ENCODE measurements around the gene ETFDH.
"Not testable (repeated sequence)": the region's sequence is repeated elsewhere in the genome, so short reads cannot be mapped to it uniquely, and the experiment has no call there.

The ETFDH gene

DNA sequence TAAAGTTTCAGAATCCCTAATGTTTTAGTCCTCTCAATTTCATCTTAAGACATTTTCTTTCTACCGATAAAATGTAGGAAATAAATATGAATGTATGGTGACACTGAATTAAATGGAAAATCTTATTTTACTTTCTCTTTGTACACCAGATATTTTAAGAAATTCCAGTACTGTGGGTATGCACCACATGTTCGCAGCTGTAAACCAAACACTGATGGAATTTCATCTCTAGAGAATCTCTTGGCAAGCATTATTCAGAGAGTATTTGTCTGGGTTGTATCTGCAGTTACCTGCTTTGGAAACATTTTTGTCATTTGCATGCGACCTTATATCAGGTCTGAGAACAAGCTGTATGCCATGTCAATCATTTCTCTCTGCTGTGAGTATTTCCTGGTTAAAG lies 27.3 kb upstream of the ETFDH start:
- no peak overlapping the region for H3K4me3 ChIP-seq (replicated peaks; ENCODE audit: low read depth, low read length)
- TF ChIP-seq, protein P1, sequence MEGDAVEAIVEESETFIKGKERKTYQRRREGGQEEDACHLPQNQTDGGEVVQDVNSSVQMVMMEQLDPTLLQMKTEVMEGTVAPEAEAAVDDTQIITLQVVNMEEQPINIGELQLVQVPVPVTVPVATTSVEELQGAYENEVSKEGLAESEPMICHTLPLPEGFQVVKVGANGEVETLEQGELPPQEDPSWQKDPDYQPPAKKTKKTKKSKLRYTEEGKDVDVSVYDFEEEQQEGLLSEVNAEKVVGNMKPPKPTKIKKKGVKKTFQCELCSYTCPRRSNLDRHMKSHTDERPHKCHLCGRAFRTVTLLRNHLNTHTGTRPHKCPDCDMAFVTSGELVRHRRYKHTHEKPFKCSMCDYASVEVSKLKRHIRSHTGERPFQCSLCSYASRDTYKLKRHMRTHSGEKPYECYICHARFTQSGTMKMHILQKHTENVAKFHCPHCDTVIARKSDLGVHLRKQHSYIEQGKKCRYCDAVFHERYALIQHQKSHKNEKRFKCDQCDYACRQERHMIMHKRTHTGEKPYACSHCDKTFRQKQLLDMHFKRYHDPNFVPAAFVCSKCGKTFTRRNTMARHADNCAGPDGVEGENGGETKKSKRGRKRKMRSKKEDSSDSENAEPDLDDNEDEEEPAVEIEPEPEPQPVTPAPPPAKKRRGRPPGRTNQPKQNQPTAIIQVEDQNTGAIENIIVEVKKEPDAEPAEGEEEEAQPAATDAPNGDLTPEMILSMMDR (IDR thresholded peaks at IDR 0.05; ENCODE audit: low read depth, low read length, missing control alignments), result no peak
- no peak for DNase-seq (ENCODE audit: extremely low read depth, low read depth)

DNA sequence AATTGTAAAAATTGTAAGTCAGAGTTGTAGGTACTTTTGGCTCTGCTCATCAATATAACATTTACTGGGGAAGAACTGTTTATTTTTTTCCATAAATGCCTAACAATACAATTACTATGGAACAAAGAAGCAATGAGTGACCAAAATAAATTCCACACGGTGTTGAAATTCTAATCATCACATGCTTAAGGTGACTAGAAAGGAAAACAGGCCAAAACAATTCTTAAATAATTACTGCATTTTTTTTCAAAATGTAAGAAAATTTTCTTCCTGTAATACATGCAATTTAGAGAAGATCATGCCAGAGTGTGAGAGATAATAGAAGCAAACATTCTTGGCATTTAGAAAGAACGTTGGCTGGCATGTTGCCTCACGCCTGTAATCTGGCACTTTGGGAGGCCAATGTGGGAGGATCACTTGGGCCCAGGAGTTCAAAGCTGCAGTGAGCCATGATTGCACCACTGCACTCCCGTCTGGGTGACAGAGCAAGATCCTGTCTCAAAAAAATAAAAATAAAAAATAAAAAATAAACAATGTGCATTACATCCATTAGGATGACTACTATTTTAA lies 22.9 kb upstream of the ETFDH start:
- TF ChIP-seq, protein P1 (IDR thresholded peaks at IDR 0.05; ENCODE audit: low read depth, low read length, missing control alignments), result no peak
- no peak overlapping the region for H3K4me3 ChIP-seq (replicated peaks; ENCODE audit: low read depth, low read length)
- DNase-seq (ENCODE audit: extremely low read depth, low read depth), result no peak

DNA sequence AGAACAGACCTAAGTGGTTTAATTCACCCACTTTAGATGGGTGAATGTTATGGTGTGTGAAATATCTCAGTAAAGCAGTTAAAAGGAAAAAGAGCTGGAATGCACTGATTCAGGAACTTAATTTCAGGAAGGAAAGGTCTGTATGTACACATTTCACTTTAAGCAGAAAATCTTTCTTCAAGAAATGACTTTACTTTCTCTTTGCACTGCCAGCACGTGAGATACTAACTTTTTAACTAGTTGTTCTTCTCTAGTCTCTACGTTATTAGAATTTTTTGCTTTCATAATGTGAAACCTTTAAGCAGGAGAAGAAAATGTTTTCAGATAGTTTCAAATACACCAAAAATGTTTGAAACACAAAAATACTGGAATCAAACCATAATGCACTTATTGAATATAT lies 19.2 kb upstream of the ETFDH start:
- TF ChIP-seq, protein P1 (IDR thresholded peaks at IDR 0.05; ENCODE audit: low read depth, low read length, missing control alignments), result no peak
- no peak overlapping the region for H3K4me3 ChIP-seq (replicated peaks; ENCODE audit: low read depth, low read length)
- DNase-seq (ENCODE audit: extremely low read depth, low read depth), result no peak

DNA sequence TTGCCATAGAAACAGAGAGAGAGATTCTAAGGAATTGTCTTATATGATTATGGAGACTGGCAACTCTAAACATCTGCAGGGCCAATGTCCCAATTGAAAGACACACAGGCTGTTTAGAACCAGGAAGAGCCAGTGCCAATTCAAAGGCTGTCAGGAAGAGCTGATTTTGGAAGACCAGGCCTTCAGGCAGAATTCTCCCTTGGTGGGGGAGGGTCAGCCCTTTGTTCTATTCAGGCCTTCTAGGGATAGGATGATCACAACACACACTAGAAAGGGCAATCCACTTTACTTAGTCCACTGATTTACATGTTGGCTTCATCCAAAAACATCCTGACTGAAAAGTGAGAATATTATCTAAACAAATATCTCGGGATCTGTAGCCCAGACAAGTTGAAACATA lies 15.7 kb upstream of the ETFDH start:
- no peak overlapping the region for H3K4me3 ChIP-seq (replicated peaks; ENCODE audit: low read depth, low read length)
- TF ChIP-seq, protein P1 (IDR thresholded peaks at IDR 0.05; ENCODE audit: low read depth, low read length, missing control alignments), result no peak

DNA sequence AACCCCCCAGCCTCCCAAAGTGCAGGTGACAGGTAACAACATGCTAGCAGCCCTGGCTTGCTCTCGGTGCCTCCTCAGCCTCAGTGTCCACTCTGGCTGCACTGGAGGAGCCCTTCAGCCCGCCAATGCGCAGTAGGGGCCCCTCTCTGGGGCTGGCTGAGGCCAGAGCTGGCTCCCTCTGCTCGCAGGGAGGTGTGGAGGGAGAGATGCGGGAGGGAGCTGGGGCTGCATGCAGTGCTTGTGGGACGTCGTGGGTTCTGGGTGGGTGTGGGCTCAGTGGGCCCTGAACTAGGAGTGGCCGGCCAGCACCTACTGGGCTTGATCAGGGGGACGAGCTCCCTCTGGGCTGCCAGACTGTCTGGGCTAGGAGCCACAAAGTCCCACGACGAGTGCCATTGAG lies 14.8 kb upstream of the ETFDH start:
- TF ChIP-seq, protein P1 (IDR thresholded peaks at IDR 0.05; ENCODE audit: low read depth, low read length, missing control alignments), result no peak
- DNase-seq (ENCODE audit: extremely low read depth, low read depth), result no peak
- H3K4me3 ChIP-seq (replicated peaks; ENCODE audit: low read depth, low read length), result no peak overlapping the region

More for the DNA sequence above, 15.7 kb upstream of the ETFDH start:
- DNase-seq (ENCODE audit: extremely low read depth, low read depth), result no peak

DNA sequence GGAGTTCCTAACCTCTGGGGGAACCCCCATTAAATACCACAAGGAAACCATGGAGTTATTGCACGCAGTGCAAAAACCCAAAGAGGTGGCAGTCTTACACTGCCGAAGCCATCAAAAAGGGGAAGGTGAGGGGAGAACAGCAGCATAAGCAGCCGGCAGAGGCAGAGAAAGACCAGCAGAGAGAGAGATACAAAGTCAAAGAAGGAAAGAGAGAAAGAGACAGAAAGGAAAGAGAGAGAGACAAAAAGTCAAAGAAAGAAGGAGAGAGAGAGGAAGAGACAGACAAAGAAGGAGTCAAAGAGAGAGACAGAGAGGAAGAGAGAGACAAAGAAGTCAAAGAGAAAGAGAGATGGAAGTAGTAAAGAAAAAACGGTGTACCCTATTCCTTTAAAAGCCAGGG lies 8.8 kb upstream of the ETFDH start:
- DNase-seq (ENCODE audit: extremely low read depth, low read depth); H3K4me3 ChIP-seq (replicated peaks; ENCODE audit: low read depth, low read length): not testable (repeated sequence)

DNA sequence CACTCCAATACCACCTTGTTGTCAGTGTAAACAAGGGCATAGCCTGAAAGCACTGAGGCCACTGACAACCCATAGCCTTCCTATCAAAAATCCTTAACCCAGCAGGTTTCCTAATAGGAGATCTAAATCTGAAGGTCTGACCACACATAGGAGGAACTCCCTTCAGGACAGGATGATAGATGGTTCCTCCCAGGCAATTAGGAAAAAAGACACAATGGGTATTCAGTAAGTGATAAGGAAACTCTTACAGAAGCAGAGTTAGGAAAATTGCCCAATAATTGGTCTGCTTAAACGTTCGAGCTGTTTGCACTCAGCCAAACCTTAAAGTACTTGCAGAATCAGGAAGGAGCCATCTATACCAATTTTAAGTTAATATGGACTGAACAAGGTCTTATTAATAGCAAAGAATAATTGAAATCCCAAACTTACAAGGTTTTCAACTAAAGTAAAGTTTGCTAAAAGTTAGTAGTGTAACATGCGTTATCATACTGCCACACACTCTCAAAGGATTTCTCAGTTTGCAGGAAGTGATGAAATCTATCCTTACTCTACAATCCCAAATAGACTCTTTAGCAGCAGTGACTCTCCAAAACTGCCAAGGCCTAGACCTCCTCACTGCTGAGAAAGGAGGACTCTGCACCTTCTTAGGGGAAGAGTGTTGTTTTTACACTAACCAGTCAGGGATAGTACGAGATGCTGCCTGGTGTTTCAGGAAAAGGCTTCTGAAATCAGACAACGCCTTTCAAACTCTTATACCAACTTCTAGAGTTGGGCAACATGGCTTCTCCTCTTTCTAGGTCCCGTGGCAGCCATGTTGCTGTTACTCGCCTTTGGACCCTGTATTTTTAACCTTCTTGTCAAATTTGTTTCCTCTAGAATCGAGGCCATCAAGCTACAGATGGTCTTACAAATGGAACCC lies 8.1 kb upstream of the ETFDH start:
- not testable (repeated sequence) for H3K4me3 ChIP-seq (replicated peaks; ENCODE audit: low read depth, low read length); DNase-seq (ENCODE audit: extremely low read depth, low read depth)

Measured in HFF-Myc (cell line).